HCT116 (cell line): ENCODE results near the gene GIPC3. TPM values are rescaled to one million over a fixed set of nuclear protein-coding genes. Genes with fewer than 3 reads are reported as not detected.

Source experiments
- ATAC-seq: fragments of 200-7000 bp; cut with Tn5 transposase; 2 replicates; pipeline ENCODE4 v1.9.1; 2020; ENCODE audit warnings: mild to moderate bottlenecking, moderate library complexity
- BruUV-seq: library from RNA; stranded (reverse); fragments of 400-500 nt; replicated peaks from 2 replicates; lab custom pipeline; 2021; lab: Mats Ljungman, UMichigan
- CTCF ChIA-PET: fragments of 300-600 bp; sonication (Branson Sonifier 250); formaldehyde crosslinking; loops from one replicate; lab custom pipeline; 2021; ENCODE audit warnings: antibody characterized with exemption; lab: Charles Lee
- POLR2A ChIA-PET: fragments of 300-600, 350-600 bp; sonication (Branson Sonifier 250); formaldehyde crosslinking; loops from one replicate; lab custom pipeline; 2021; ENCODE audit warnings: antibody characterized with exemption; lab: Charles Lee
- RAD21 ChIA-PET, 2 experiments: fragments of 300-600 bp; sonication (Branson Sonifier 250); formaldehyde crosslinking; loops; one replicate each; lab custom pipeline; 2023; ENCODE audit warnings: low total read pairs in 2 of 2; ENCODE audit not compliant: uncharacterized antibody in 2 of 2, unreplicated experiment in 2 of 2, low non-redundant PET in 1 of 2; lab: Charles Lee
- DNase-seq: peaks from one replicate; pipeline ENCODE4 v3.0.0-alpha.2; 2010; ENCODE audit warnings: low read depth, low spot score
- H2AFZ ChIP-seq: fragments of 200-600 bp; shearing (Covaris generic), sonication (generic); 2 replicates; pipeline ENCODE4 v1.6.1; 2017; ENCODE audit warnings: low read depth, mixed run types, mixed read lengths, antibody characterized with exemption, low read length; ENCODE audit not compliant: poor library complexity, severe bottlenecking
- H3K27ac ChIP-seq: 2 replicates; pipeline ENCODE4 v1.5.1; 2012; ENCODE audit warnings: low read depth, low read length
- H3K27me3 ChIP-seq: fragments of 200-600 bp; sonication (generic); 2 replicates; pipeline ENCODE4 v1.6.1; 2016; ENCODE audit warnings: mixed run types, low read length, mixed read lengths; ENCODE audit not compliant: insufficient read depth
- H3K36me3 ChIP-seq, 2 experiments: fragments of 200-500 bp in 1 of 2; fragments of 200-600 bp in 1 of 2; sonication (Bioruptor generic) in 1 of 2; sonication (generic) in 1 of 2; 2 replicates each; pipeline versions ENCODE4 v1.5.1 to v1.6.1; 2014 to 2016; ENCODE audit warnings: low read length in 2 of 2, inconsistent platforms in 1 of 2, mixed read lengths in 1 of 2, mixed run types in 1 of 2; ENCODE audit not compliant: insufficient read depth in 2 of 2, control insufficient read depth in 1 of 2
- H3K4me1 ChIP-seq, 2 experiments: fragments of 200-600 bp in 1 of 2; sonication (generic) in 1 of 2; 2 replicates each; pipeline versions ENCODE4 v1.5.1 to v1.6.1; 2012 to 2017; ENCODE audit warnings: low read length in 2 of 2, inconsistent platforms in 1 of 2, mild to moderate bottlenecking in 1 of 2, mixed read lengths in 1 of 2, mixed run types in 1 of 2, moderate library complexity in 1 of 2; ENCODE audit not compliant: insufficient read depth in 2 of 2, control insufficient read depth in 1 of 2
- H3K4me2 ChIP-seq: fragments of 200-600 bp; sonication (generic); 2 replicates; pipeline ENCODE4 v1.6.1; 2017; ENCODE audit warnings: mixed run types, low read length, mixed read lengths
- H3K4me3 ChIP-seq, 2 experiments: fragments of 200-600 bp in 1 of 2; sonication (generic) in 1 of 2; replicated peaks in 1 of 2; 2 replicates each; pipeline ENCODE4 v1.5.1; 2011 to 2016; ENCODE audit warnings: low read length in 2 of 2, control low read depth in 1 of 2, low read depth in 1 of 2, mild to moderate bottlenecking in 1 of 2, mixed read lengths in 1 of 2, mixed run types in 1 of 2
- H3K79me2 ChIP-seq: fragments of 200-600 bp; sonication (generic); 2 replicates; pipeline ENCODE4 v1.6.1; 2017; ENCODE audit warnings: mild to moderate bottlenecking, mixed run types, low read length, moderate library complexity, mixed read lengths; ENCODE audit not compliant: insufficient read depth
- H3K9ac ChIP-seq: fragments of 200-600 bp; sonication (generic); 2 replicates; pipeline ENCODE4 v1.6.1; 2016; ENCODE audit warnings: low read length, mixed read lengths
- H3K9me2 ChIP-seq: fragments of 200-600 bp; sonication (generic), shearing (Covaris generic); 2 replicates; pipeline ENCODE4 v1.6.1; 2017; ENCODE audit warnings: mixed run types, mild to moderate bottlenecking, moderate library complexity; ENCODE audit not compliant: insufficient read depth
- H3K9me3 ChIP-seq, 2 experiments: fragments of 200-500 bp in 1 of 2; fragments of 200-600 bp in 1 of 2; sonication (Bioruptor generic) in 1 of 2; sonication (generic) in 1 of 2; 2 replicates each; pipeline ENCODE4 v1.6.1; 2014 to 2017; ENCODE audit warnings: low read length in 2 of 2, mixed read lengths in 2 of 2, inconsistent platforms in 1 of 2, low read depth in 1 of 2, mild to moderate bottlenecking in 1 of 2, mixed run types in 1 of 2, moderate library complexity in 1 of 2; ENCODE audit not compliant: control insufficient read depth in 1 of 2, insufficient read depth in 1 of 2
- H4K20me1 ChIP-seq: fragments of 200-600 bp; sonication (generic), shearing (Covaris generic); 2 replicates; pipeline ENCODE4 v1.6.1; 2017; ENCODE audit warnings: mixed run types, mild to moderate bottlenecking, moderate library complexity; ENCODE audit not compliant: insufficient read depth
- ATF3 ChIP-seq: IDR thresholded peaks from 2 replicates; pipeline ENCODE4 v1.6.1; 2012
- CBX3 ChIP-seq: IDR thresholded peaks from 2 replicates; pipeline ENCODE4 v1.6.1; 2012; ENCODE audit warnings: low read depth
- ELF1 ChIP-seq: IDR thresholded peaks from 2 replicates; pipeline ENCODE4 v1.6.1; 2012; ENCODE audit warnings: low read depth, borderline replicate concordance
- POLR2AphosphoS5 ChIP-seq: IDR thresholded peaks from 2 replicates; pipeline ENCODE4 v1.6.1; 2011; ENCODE audit warnings: mild to moderate bottlenecking, low read depth, low read length, moderate library complexity
- RAD21 ChIP-seq: IDR thresholded peaks from 2 replicates; pipeline ENCODE4 v1.6.1; 2012; ENCODE audit warnings: low read depth, mild to moderate bottlenecking
- SIN3A ChIP-seq: IDR thresholded peaks from 2 replicates; pipeline ENCODE4 v1.6.1; 2012; ENCODE audit warnings: low read depth
- SRF ChIP-seq: IDR thresholded peaks from 2 replicates; pipeline ENCODE4 v1.6.1; 2012; ENCODE audit warnings: low read depth
- TCF7L2 ChIP-seq: IDR thresholded peaks from 2 replicates; pipeline ENCODE4 v1.7.0; 2011; ENCODE audit warnings: borderline replicate concordance, inconsistent platforms; ENCODE audit not compliant: insufficient read depth, insufficient read length; ENCODE audit errors: extremely low read depth
- intact Hi-C: fragments of 100-400 bp; cut with micrococcal nuclease; formaldehyde crosslinking; loops from 2 replicates; pipeline ENCODE4 v1.10.0; 2022
- total RNA-seq: library from RNA; stranded (reverse); gene quantifications from one replicate; pipeline ENCODE4 v1.2.1, GENCODE V29; 2021; ENCODE audit not compliant: unreplicated experiment

Gene GIPC3
- total RNA-seq, 1 experiment from 2014 or later = not detected

DNA sequence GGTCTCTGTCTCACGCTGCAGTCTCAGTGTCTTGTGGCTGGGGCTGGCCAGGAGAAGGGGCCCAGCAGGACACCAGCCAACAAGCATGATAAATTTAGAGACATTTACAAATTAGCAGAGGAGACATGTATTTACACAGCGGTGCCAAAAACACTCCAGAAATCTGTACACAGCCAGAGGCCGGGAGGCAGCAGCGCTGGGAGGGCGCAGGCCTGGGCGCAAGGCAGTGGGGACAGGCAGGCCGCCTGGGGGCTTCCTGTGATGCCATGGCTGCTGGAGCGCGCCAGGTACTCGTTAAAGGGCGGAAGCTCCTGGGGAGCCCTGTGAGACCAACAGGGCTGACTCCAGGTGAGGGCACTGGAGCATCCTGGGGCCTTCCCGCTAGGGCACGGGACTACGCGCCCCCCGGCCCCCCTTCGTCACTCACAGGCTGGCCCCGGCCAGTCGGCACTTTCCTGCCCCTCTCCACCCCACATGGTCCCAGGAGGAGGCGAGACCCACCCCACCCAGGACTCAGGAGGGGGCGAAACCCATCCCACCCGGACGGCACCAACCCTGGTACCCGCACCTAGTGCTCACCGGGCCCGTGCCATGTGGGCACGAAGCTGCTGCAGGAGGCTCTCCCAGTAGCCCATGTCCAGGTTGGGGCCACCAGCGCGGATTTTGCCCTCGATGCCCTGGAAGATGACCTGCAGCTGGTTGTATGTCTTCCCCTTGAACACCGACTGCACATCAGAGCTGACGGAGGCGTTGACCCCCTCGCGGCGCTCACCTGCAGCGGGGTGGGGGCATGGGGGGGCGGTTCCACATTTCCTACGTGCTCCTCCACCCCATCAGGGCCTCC lies 28.8 kb downstream of the GIPC3 start:
- Histone ChIP-seq H3K9me2 (no peaks in the 10 kb centered on the region), H2AFZ (no peak overlapping the region), H3K9ac (no peak overlapping the region), H3K27me3 (no peaks in the 10 kb centered on the region), H3K9me3 (no peaks in the 10 kb centered on the region), H3K79me2 (no peaks in the 10 kb centered on the region), H4K20me1 (no peaks in the 10 kb centered on the region), H3K4me2 (no peak overlapping the region), H3K4me1 (no peaks in the 10 kb centered on the region), H3K4me3 (no peak overlapping the region), H3K36me3 (peaks cover 0 to 7% of the 10 kb centered on the region in 2 experiments; a peak in 1 of 4 replicates), H3K27ac (no peak overlapping the region; the same call in 1 of the 2 replicates)
- RAD21 ChIA-PET = no interaction called here
- POLR2A ChIA-PET = no interaction called here
- no peak for TF ChIP-seq SIN3A
- TF ChIP-seq POLR2AphosphoS5 = no peak
- no peak for TF ChIP-seq CBX3
- no peak for TF ChIP-seq SRF
- no peak for TF ChIP-seq TCF7L2
- CTCF ChIA-PET = no interaction called here
- DNase-seq (no peak), ATAC-seq (no peak)
- intact Hi-C loops = no loop called here
- BruUV-seq = no TSS peak

DNA sequence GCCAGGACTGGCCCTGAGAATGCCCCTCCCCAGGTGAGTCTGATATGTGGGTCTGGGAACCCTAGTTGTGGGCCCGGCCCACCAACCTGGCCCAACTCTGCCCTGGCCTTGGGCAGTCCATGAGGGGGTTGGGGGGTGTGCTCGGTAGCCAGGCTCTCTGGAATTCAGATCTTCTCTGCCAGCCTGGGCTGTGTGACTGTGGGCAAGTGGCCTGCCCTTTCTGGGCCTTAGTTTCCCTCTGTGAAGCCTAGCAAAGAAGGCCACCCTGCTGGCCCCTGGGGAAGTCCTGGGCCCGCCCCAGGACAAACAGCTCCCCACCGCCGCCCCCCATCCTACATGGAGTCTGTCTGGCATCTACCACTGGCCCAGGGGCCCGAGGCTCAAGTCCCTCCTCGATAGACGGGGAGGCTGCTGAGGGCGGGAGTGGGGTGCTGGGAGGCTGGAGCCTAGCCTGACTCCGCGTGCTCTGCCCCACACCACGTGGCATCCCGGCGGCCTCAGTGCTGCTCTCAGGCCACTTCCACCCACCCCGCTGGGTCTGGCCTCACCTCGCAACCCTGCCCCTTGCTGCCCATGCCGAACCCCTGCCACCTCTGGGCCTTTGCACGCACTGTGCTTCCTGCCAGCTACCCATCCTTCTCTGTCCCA lies 29.7 kb downstream of the GIPC3 start:
- no peaks in the 10 kb centered on the region for H3K9me2 ChIP-seq
- H3K9ac ChIP-seq = no peak overlapping the region
- H2AFZ ChIP-seq = no peak overlapping the region
- TF ChIP-seq RAD21 (no peak), SIN3A (no peak), ELF1 (no peak), ATF3 (no peak)
- CTCF ChIA-PET = no interaction called here
- H4K20me1 ChIP-seq = no peaks in the 10 kb centered on the region
- intact Hi-C loops = no loop called here
- RAD21 ChIA-PET = no interaction called here
- no peak overlapping the region; the same call in 1 of the 2 replicates for H3K27ac ChIP-seq
- ATAC-seq (no peak), DNase-seq (no peak)
- POLR2A ChIA-PET = no interaction called here
- H3K79me2 ChIP-seq = no peaks in the 10 kb centered on the region
- no peaks in the 10 kb centered on the region for H3K27me3 ChIP-seq
- no peaks in the 10 kb centered on the region for H3K4me1 ChIP-seq
- no peaks in the 10 kb centered on the region for H3K9me3 ChIP-seq
- BruUV-seq = no TSS peak
- no peak overlapping the region for H3K4me2 ChIP-seq
- no peak overlapping the region for H3K4me3 ChIP-seq
- peaks cover 0 to 7% of the 10 kb centered on the region in 2 experiments; a peak in 2 of 4 replicates for H3K36me3 ChIP-seq
